HEK293 (cell line): ENCODE data around the gene COP1.
A peak's percentile ranks its signal among the peaks of the same experiment; 100 is the strongest.

Experiments used
- CTCF ChIA-PET: fragments of 350-600 bp; formaldehyde crosslinking; extraction: SDS; loops from one replicate; lab custom pipeline; 2021; ENCODE audit warnings: antibody characterized with exemption; lab: Yijun Ruan, JAX
- POLR2A ChIA-PET: fragments of 300-600 bp; formaldehyde crosslinking; extraction: SDS; loops from one replicate; lab custom pipeline; 2020; ENCODE audit warnings: antibody characterized with exemption, inconsistent platforms; lab: Yijun Ruan, JAX
- H3K27ac ChIP-seq: fragments of 200-500 bp; sonication (Bioruptor generic); 2 replicates; pipeline ENCODE4 v1.5.1; 2014; ENCODE audit warnings: low read depth, low read length, control low read depth, inconsistent platforms; ENCODE audit errors: extremely low read depth
- H3K36me3 ChIP-seq, 2 experiments: fragments of 200-500 bp in 1 of 2; sonication (Bioruptor generic) in 1 of 2; 1 replicate in 1 of 2; 2 replicates in 1 of 2; pipeline ENCODE4 v1.5.1; 2014 to 2017; ENCODE audit warnings: inconsistent platforms in 2 of 2, low read length in 2 of 2; ENCODE audit not compliant: control insufficient read depth in 2 of 2, insufficient read depth in 1 of 2
- H3K4me1 ChIP-seq: fragments of 200-500 bp; sonication (Bioruptor generic); 2 replicates; pipeline ENCODE4 v1.5.1; 2014; ENCODE audit warnings: mild to moderate bottlenecking, low read length, inconsistent platforms; ENCODE audit not compliant: control insufficient read depth, insufficient read depth
- H3K4me3 ChIP-seq: 2 replicates; pipeline ENCODE4 v1.5.1; 2011; ENCODE audit warnings: low read depth, mild to moderate bottlenecking, control low read depth, low read length, moderate library complexity
- H3K9me3 ChIP-seq: fragments of 200-500 bp; sonication (Bioruptor generic); 2 replicates; pipeline ENCODE4 v1.5.1; 2014; ENCODE audit warnings: low read depth, low read length, inconsistent platforms; ENCODE audit not compliant: control insufficient read depth, insufficient read depth
- ELK4 ChIP-seq: IDR thresholded peaks from 2 replicates; pipeline ENCODE4 v1.6.1; 2011; ENCODE audit warnings: mild to moderate bottlenecking, low read depth, low read length, borderline replicate concordance
- IKZF3 ChIP-seq: fragments of 450-650 bp; IDR thresholded peaks from 2 replicates; pipeline ENCODE4 v1.5.0; 2018; ENCODE audit warnings: missing biosample characterization, mild to moderate bottlenecking, missing genetic modification characterization, moderate library complexity
- MEIS1 ChIP-seq: sonication (generic); formaldehyde crosslinking; IDR thresholded peaks from 2 replicates; pipeline ENCODE4 v1.8.1; 2022; ENCODE audit warnings: missing genetic modification reagents, mild to moderate bottlenecking, borderline replicate concordance
- REPIN1 ChIP-seq: fragments of 450-650 bp; formaldehyde crosslinking; IDR thresholded peaks from 2 replicates; pipeline ENCODE4 v1.5.1; 2017; ENCODE audit warnings: missing biosample characterization, missing genetic modification characterization, low read depth
- REST ChIP-seq: fragments of 450-650 bp; formaldehyde crosslinking; IDR thresholded peaks from 2 replicates; pipeline ENCODE4 v1.5.1; 2016; ENCODE audit warnings: missing biosample characterization, missing genetic modification characterization
- SCRT1 ChIP-seq: fragments of 450-650 bp; formaldehyde crosslinking; IDR thresholded peaks from 2 replicates; pipeline ENCODE4 v1.5.1; 2016; ENCODE audit warnings: missing biosample characterization, missing genetic modification characterization, borderline replicate concordance
- SCRT2 ChIP-seq: fragments of 450-650 bp; formaldehyde crosslinking; IDR thresholded peaks from 2 replicates; pipeline ENCODE4 v1.5.1; 2016; ENCODE audit warnings: missing biosample characterization, missing genetic modification characterization
- SP3 ChIP-seq: fragments of 450-650 bp; formaldehyde crosslinking; IDR thresholded peaks from 2 replicates; pipeline ENCODE4 v1.5.1; 2016; ENCODE audit warnings: missing biosample characterization, missing genetic modification characterization
- ZFHX2 ChIP-seq: fragments of 450-650 bp; formaldehyde crosslinking; conservative IDR thresholded peaks from 2 replicates; pipeline ENCODE4 v1.5.1; 2016; ENCODE audit warnings: missing biosample characterization, missing genetic modification characterization
- ZNF140 ChIP-seq: fragments of 450-650 bp; formaldehyde crosslinking; IDR thresholded peaks from 2 replicates; pipeline ENCODE4 v1.5.1; 2016; ENCODE audit warnings: missing biosample characterization, missing genetic modification characterization
- ZNF214 ChIP-seq: fragments of 450-650 bp; formaldehyde crosslinking; IDR thresholded peaks from 2 replicates; pipeline ENCODE4 v1.5.1; 2017; ENCODE audit warnings: missing biosample characterization, mild to moderate bottlenecking, missing genetic modification characterization, borderline replicate concordance
- ZNF248 ChIP-seq: fragments of 450-650 bp; formaldehyde crosslinking; IDR thresholded peaks from 2 replicates; pipeline ENCODE4 v1.5.1; 2017; ENCODE audit warnings: missing biosample characterization, missing genetic modification characterization
- ZNF48 ChIP-seq: fragments of 450-650 bp; formaldehyde crosslinking; IDR thresholded peaks from 2 replicates; pipeline ENCODE4 v1.5.1; 2016; ENCODE audit warnings: missing biosample characterization, missing genetic modification characterization
- ZNF529 ChIP-seq: fragments of 450-650 bp; formaldehyde crosslinking; IDR thresholded peaks from 2 replicates; pipeline ENCODE4 v1.5.1; 2017; ENCODE audit warnings: missing genetic modification characterization, missing biosample characterization; ENCODE audit not compliant: insufficient replicate concordance
- ZNF624 ChIP-seq: fragments of 450-650 bp; formaldehyde crosslinking; IDR thresholded peaks from 2 replicates; pipeline ENCODE4 v1.5.1; 2017; ENCODE audit warnings: missing biosample characterization, missing genetic modification characterization
- ZNF645 ChIP-seq: fragments of 450-650 bp; formaldehyde crosslinking; IDR thresholded peaks from 2 replicates; pipeline ENCODE4; 2016; ENCODE audit warnings: missing biosample characterization, missing genetic modification characterization
- ZNF658 ChIP-seq: fragments of 450-650 bp; formaldehyde crosslinking; IDR thresholded peaks from 2 replicates; pipeline ENCODE4; 2016; ENCODE audit warnings: missing biosample characterization, missing genetic modification characterization
- ZNF701 ChIP-seq: fragments of 450-650 bp; formaldehyde crosslinking; IDR thresholded peaks from 2 replicates; pipeline ENCODE4 v1.5.1; 2016; ENCODE audit warnings: missing biosample characterization, missing genetic modification characterization
- ZNF747 ChIP-seq: fragments of 450-650 bp; formaldehyde crosslinking; IDR thresholded peaks from 2 replicates; pipeline ENCODE4 v1.5.1; 2016; ENCODE audit warnings: missing biosample characterization, missing genetic modification characterization
- ZNF785 ChIP-seq: fragments of 450-650 bp; formaldehyde crosslinking; IDR thresholded peaks from 2 replicates; pipeline ENCODE4 v1.5.1; 2016; ENCODE audit warnings: missing biosample characterization, missing genetic modification characterization
- ZXDB ChIP-seq: fragments of 450-650 bp; formaldehyde crosslinking; IDR thresholded peaks from 2 replicates; pipeline ENCODE4 v1.5.1; 2016; ENCODE audit warnings: missing biosample characterization, missing genetic modification characterization

Gene COP1

GRCh38 chr1:175936736-175937135 lies 270.4 kb downstream of the COP1 start:
- TF ChIP-seq SCRT2 (tag by site-specific recombination) (peak; percentile 69), SP3 (tag by site-specific recombination) (no peak), ZNF248 (tag by site-specific recombination) (no peak), SCRT1 (tag by site-specific recombination) (peak; percentile 50; the same call in 1 of the 2 replicates), ZXDB (no peak), ZNF214 (no peak), ZNF48 (tag by site-specific recombination) (no peak), ZNF658 (tag by site-specific recombination) (no peak), ZNF624 (tag by site-specific recombination) (no peak), ZNF785 (tag by site-specific recombination) (no peak), ZNF747 (tag by site-specific recombination) (no peak), ZNF701 (tag by site-specific recombination) (no peak), ZNF140 (tag by site-specific recombination) (no peak), MEIS1 (CRISPR knock-in tag) (no peak), REPIN1 (tag by site-specific recombination) (no peak), IKZF3 (tag by site-specific recombination) (no peak), ELK4 (no peak), ZNF645 (tag by site-specific recombination) (no peak)
- Histone ChIP-seq H3K27ac (no peak overlapping the region), H3K4me1 (no peaks in the 10 kb centered on the region), H3K36me3 (peaks cover 0 to 7% of the 10 kb centered on the region in 2 experiments; a peak in 2 of 3 replicates), H3K4me3 (no peak overlapping the region), H3K9me3 (no peaks in the 10 kb centered on the region)
- ChIA-PET POLR2A (no interaction called here), CTCF (no interaction called here)

- ChIA-PET POLR2A (interaction anchor here (0.6 kb wide), 1 partner anchor 123 kb away, joined by 3 read pairs; no protein-coding TSS in a partner anchor), CTCF (no interaction called here)
- no peak overlapping the region for H3K4me3 ChIP-seq
- no peak overlapping the region for H3K27ac ChIP-seq
- no peaks in the 10 kb centered on the region for H3K4me1 ChIP-seq
- TF ChIP-seq REST (tag by site-specific recombination) (0 out of 2 replicates have a peak, but pooled peaks have one; percentile 15), ZNF529 (tag by site-specific recombination) (no peak), ZFHX2 (no peak)
- no peaks in the 10 kb centered on the region for H3K9me3 ChIP-seq
- peaks cover 0 to 7% of the 10 kb centered on the region in 2 experiments; a peak in 2 of 3 replicates for H3K36me3 ChIP-seq
Observed at GRCh38 chr1:175935566-175936115, 271.4 kb downstream of the COP1 start.
